Panc1 (cell line): ENCODE results near the gene NUP93.

Source experiments
- TF ChIP-seq, protein P1 (sequence below): fragments of 450-650 bp; IDR thresholded peaks from 2 replicates; pipeline ENCODE4 v1.5.1; 2017; ENCODE audit warnings: mild to moderate bottlenecking
- TF ChIP-seq, protein P2 (sequence below), 2 experiments: IDR thresholded peaks; 2 replicates each; pipeline ENCODE4 v1.6.1; 2011 to 2012; ENCODE audit warnings: low read depth in 2 of 2, control low read depth in 1 of 2, low read length in 1 of 2, mild to moderate bottlenecking in 1 of 2, moderate library complexity in 1 of 2; ENCODE audit not compliant: insufficient read depth in 1 of 2

DNA sequence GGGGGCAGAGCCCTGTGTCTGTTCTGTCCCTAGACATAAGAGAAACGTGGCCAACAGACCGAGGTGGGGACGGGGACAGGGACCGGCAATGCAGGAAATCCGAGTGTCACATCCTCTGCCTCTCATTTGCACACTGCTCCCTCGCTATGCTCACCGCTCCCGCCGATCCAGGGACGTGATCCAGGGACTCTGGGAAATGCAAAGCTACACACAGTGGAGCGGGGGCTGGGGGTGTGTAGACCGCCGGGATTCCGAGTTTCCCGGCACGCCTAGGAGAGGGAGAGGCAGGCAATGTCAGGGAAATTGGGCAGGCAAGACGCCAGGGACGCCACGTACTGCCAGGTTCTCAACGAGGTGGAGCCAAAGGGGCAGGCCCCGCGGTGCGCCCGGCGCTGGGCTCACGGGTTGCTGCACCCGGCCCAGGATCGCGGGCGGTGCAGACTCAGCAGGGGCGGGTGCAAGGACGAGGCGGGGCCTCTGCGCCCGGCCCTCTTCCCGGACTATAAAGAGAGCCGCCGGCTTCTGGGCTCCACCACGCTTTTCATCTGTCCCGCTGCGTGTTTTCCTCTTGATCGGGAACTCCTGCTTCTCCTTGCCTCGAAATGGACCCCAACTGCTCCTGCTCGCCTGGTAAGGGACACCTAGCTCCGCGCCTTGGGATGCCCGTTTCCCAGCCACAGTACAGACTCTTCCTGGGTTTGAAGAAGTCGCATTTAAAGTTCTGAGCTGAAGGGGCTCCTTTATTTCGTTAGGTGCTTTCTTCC, 47.8 kb upstream of the NUP93 start, which contains the start of gene MT1X:
- TF ChIP-seq, protein P1, sequence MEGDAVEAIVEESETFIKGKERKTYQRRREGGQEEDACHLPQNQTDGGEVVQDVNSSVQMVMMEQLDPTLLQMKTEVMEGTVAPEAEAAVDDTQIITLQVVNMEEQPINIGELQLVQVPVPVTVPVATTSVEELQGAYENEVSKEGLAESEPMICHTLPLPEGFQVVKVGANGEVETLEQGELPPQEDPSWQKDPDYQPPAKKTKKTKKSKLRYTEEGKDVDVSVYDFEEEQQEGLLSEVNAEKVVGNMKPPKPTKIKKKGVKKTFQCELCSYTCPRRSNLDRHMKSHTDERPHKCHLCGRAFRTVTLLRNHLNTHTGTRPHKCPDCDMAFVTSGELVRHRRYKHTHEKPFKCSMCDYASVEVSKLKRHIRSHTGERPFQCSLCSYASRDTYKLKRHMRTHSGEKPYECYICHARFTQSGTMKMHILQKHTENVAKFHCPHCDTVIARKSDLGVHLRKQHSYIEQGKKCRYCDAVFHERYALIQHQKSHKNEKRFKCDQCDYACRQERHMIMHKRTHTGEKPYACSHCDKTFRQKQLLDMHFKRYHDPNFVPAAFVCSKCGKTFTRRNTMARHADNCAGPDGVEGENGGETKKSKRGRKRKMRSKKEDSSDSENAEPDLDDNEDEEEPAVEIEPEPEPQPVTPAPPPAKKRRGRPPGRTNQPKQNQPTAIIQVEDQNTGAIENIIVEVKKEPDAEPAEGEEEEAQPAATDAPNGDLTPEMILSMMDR: no peak
- TF ChIP-seq, protein P2, sequence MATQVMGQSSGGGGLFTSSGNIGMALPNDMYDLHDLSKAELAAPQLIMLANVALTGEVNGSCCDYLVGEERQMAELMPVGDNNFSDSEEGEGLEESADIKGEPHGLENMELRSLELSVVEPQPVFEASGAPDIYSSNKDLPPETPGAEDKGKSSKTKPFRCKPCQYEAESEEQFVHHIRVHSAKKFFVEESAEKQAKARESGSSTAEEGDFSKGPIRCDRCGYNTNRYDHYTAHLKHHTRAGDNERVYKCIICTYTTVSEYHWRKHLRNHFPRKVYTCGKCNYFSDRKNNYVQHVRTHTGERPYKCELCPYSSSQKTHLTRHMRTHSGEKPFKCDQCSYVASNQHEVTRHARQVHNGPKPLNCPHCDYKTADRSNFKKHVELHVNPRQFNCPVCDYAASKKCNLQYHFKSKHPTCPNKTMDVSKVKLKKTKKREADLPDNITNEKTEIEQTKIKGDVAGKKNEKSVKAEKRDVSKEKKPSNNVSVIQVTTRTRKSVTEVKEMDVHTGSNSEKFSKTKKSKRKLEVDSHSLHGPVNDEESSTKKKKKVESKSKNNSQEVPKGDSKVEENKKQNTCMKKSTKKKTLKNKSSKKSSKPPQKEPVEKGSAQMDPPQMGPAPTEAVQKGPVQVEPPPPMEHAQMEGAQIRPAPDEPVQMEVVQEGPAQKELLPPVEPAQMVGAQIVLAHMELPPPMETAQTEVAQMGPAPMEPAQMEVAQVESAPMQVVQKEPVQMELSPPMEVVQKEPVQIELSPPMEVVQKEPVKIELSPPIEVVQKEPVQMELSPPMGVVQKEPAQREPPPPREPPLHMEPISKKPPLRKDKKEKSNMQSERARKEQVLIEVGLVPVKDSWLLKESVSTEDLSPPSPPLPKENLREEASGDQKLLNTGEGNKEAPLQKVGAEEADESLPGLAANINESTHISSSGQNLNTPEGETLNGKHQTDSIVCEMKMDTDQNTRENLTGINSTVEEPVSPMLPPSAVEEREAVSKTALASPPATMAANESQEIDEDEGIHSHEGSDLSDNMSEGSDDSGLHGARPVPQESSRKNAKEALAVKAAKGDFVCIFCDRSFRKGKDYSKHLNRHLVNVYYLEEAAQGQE (IDR thresholded peaks at IDR 0.05; ENCODE audit: insufficient read depth in 1 of 2, low read depth in 2 of 2, low read length in 1 of 2): no peak
